ENCODE results near the gene LY6G5C. TPM values are rescaled to one million over a fixed set of nuclear protein-coding genes. Genes with fewer than 3 reads are reported as not detected.

The LY6G5C gene
- total and polyA plus RNA-seq, 2 of the 13 experiments (the other 11 are each of a cell fraction or from before 2014, with no cell fraction given), result 0.33 to 0.55 TPM

DNA sequence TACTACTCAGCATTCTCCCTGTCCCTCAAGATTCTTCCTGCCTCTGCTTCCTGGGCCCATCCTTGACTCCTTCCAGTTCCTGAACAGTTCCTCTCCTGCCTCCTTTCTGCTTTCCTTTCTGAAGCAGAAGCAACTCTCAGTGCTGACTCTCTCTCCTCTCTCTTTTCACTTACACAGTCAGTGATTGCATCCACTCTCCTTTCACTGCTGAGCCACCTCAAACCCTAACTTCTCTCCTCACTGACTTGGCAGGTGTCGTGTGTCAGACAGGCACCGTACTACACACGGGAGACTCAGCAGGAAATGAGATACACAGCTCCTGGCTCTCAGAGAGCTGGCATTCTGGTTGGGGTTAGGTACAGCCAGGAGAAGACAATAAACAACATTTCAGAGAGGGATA is 16.7 kb upstream of the LY6G5C start:
- ChIA-PET POLR2A (no interaction called here), CTCF (ENCODE audit: low intra/inter-chr PET ratio, low total read pairs) (no interaction called here)
- no TSS peak for BruUV-seq (replicated peaks)
- no peak for DNase-seq (ENCODE audit: low spot score)
- Histone ChIP-seq H3K27me3 (ENCODE audit: control insufficient read depth in 1 of 2, insufficient read depth in 2 of 2, low read length in 2 of 2) (no peaks in the 10 kb centered on the region; a peak in 2 of 5 replicates), H3K4me1 (ENCODE audit: insufficient read depth, low read length) (peaks cover 32% of the 10 kb centered on the region), H2AFZ (ENCODE audit: low read length) (no peak overlapping the region), H3K27ac (ENCODE audit: extremely low read length, insufficient read depth, low read length) (no peak overlapping the region), H3K9ac (ENCODE audit: insufficient read depth, low read depth, low read length) (no peak overlapping the region), H3K4me3 (replicated peaks in 1 of 3; ENCODE audit: insufficient read depth in 1 of 3, low read depth in 2 of 3, low read length in 3 of 3) (no peak overlapping the region), H4K20me1 (ENCODE audit: insufficient read depth, low read length) (no peaks in the 10 kb centered on the region), H3K4me2 (ENCODE audit: low read depth, low read length) (no peak overlapping the region), H3K36me3 (replicated peaks in 1 of 2; ENCODE audit: control insufficient read depth in 1 of 2, insufficient read depth in 2 of 2, low read length in 2 of 2) (peaks cover 24 to 48% of the 10 kb centered on the region in 2 experiments), H3K9me3 (ENCODE audit: low read length) (no peaks in the 10 kb centered on the region), H3K79me2 (ENCODE audit: insufficient read depth, low read length) (peaks cover 18% of the 10 kb centered on the region)
- 94% methylated on average over 3 of the region's 3 CpGs for WGBS (ENCODE audit: low lambda C conversion rate)
- ATAC-seq, result no peak
- intact Hi-C loops (cut with micrococcal nuclease; ENCODE audit: unreplicated experiment) (no loop called here), in situ Hi-C loops (cut with HindIII; ENCODE audit: extremely low pct_ligation_motif_present, low pct_unique_long_range_greater_than_20kb) (no loop called here)
- TF ChIP-seq, protein P1, sequence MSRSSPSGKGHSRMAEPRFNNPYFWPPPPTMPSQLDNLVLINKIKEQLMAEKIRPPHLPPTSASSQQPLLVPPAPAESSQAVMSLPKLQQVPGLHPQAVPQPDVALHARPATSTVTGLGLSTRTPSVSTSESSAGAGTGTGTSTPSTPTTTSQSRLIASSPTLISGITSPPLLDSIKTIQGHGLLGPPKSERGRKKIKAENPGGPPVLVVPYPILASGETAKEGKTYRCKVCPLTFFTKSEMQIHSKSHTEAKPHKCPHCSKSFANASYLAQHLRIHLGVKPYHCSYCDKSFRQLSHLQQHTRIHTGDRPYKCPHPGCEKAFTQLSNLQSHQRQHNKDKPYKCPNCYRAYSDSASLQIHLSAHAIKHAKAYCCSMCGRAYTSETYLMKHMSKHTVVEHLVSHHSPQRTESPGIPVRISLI (CRISPR knock-in tag; IDR thresholded peaks at IDR 0.05; ENCODE audit: borderline replicate concordance), result no peak
- TF ChIP-seq ZNF709 (CRISPR knock-in tag; IDR thresholded peaks at IDR 0.05) (no peak), ZNF558 (CRISPR knock-in tag; IDR thresholded peaks at IDR 0.05; ENCODE audit: borderline replicate concordance) (no peak), ZNF788 (CRISPR knock-in tag; IDR thresholded peaks at IDR 0.05; ENCODE audit: borderline replicate concordance) (no peak), KLF9 (CRISPR knock-in tag; IDR thresholded peaks at IDR 0.05; ENCODE audit: low read depth) (no peak), ZNF607 (CRISPR knock-in tag; IDR thresholded peaks at IDR 0.05; ENCODE audit: borderline replicate concordance) (no peak)
- TF ChIP-seq, protein P2, sequence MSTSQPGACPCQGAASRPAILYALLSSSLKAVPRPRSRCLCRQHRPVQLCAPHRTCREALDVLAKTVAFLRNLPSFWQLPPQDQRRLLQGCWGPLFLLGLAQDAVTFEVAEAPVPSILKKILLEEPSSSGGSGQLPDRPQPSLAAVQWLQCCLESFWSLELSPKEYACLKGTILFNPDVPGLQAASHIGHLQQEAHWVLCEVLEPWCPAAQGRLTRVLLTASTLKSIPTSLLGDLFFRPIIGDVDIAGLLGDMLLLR (CRISPR knock-in tag; IDR thresholded peaks at IDR 0.05), result no peak
- TF ChIP-seq, protein P3, sequence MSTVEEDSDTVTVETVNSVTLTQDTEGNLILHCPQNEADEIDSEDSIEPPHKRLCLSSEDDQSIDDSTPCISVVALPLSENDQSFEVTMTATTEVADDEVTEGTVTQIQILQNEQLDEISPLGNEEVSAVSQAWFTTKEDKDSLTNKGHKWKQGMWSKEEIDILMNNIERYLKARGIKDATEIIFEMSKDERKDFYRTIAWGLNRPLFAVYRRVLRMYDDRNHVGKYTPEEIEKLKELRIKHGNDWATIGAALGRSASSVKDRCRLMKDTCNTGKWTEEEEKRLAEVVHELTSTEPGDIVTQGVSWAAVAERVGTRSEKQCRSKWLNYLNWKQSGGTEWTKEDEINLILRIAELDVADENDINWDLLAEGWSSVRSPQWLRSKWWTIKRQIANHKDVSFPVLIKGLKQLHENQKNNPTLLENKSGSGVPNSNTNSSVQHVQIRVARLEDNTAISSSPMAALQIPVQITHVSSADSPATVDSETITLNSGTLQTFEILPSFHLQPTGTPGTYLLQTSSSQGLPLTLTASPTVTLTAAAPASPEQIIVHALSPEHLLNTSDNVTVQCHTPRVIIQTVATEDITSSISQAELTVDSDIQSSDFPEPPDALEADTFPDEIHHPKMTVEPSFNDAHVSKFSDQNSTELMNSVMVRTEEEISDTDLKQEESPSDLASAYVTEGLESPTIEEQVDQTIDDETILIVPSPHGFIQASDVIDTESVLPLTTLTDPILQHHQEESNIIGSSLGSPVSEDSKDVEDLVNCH (CRISPR knock-in tag; IDR thresholded peaks at IDR 0.05), result no peak
- no peak for FAIRE-seq
